Astrocyte of the spinal cord (primary cell): ENCODE measurements around the gene SLC13A2.

Experiments
- DNase-seq: peaks from one replicate; pipeline ENCODE4 v3.0.0; 2011; ENCODE audit warnings: low read depth, low spot score
- H3K4me3 ChIP-seq: 2 replicates; pipeline ENCODE4 v1.5.1; 2011; ENCODE audit warnings: low read depth, mild to moderate bottlenecking, low read length, moderate library complexity
- in situ Hi-C: cut with HindIII; loops from 2 replicates; pipeline ENCODE4 v1.10.0; 2017; ENCODE audit warnings: low sequenced_read_pairs
- TF ChIP-seq, protein P1 (sequence below): IDR thresholded peaks from 2 replicates; pipeline ENCODE4 v1.5.1; 2012; ENCODE audit warnings: low read depth, mild to moderate bottlenecking, low read length, inconsistent platforms

SLC13A2 gene

DNA sequence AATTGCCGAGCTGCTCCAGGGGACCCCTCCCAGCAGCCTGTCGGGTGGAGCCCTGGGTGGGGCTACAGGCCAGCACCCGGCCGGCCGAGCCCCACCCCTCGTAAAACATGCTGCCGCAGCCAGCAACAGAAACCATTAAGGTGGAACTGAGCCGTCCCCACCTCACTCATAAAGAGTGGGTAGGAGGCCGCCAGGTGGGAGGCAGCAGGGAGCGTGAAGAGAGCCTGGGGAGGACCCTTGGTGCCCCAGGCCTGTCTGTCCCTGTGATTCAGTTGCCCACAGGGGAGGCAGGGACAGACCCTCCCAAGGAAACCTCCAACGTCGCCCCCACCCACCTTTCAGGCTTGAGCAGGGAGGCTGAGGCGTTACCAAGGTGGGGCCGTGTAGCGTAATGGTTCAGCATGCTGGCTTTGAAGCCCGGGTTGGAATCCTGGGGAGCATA, 41.1 kb downstream of the SLC13A2 start:
- no peak for DNase-seq
- TF ChIP-seq, protein P1, sequence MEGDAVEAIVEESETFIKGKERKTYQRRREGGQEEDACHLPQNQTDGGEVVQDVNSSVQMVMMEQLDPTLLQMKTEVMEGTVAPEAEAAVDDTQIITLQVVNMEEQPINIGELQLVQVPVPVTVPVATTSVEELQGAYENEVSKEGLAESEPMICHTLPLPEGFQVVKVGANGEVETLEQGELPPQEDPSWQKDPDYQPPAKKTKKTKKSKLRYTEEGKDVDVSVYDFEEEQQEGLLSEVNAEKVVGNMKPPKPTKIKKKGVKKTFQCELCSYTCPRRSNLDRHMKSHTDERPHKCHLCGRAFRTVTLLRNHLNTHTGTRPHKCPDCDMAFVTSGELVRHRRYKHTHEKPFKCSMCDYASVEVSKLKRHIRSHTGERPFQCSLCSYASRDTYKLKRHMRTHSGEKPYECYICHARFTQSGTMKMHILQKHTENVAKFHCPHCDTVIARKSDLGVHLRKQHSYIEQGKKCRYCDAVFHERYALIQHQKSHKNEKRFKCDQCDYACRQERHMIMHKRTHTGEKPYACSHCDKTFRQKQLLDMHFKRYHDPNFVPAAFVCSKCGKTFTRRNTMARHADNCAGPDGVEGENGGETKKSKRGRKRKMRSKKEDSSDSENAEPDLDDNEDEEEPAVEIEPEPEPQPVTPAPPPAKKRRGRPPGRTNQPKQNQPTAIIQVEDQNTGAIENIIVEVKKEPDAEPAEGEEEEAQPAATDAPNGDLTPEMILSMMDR, result no peak
- in situ Hi-C loops, result no loop called here
- H3K4me3 ChIP-seq, result no peak overlapping the region

DNA sequence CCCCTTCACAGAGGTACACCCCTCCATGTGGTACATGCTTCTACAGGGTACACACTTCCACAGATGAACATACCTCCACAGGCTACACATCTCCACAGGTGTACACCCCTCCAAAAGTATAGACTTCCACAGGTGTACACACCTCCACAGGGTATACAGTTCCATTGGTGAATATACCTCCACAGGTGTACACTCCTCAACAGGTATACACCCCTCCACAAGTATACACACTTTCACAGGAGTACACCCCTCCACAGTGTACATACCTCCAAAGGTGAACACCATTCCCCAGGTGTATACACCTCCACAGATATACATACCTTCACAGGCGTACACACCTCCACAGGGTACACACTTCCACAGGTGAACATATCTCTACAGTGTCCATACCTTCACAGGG, 42.1 kb downstream of the SLC13A2 start:
- TF ChIP-seq, protein P1, result no peak
- no peak overlapping the region for H3K4me3 ChIP-seq
- in situ Hi-C loops, result no loop called here
- no peak for DNase-seq

DNA sequence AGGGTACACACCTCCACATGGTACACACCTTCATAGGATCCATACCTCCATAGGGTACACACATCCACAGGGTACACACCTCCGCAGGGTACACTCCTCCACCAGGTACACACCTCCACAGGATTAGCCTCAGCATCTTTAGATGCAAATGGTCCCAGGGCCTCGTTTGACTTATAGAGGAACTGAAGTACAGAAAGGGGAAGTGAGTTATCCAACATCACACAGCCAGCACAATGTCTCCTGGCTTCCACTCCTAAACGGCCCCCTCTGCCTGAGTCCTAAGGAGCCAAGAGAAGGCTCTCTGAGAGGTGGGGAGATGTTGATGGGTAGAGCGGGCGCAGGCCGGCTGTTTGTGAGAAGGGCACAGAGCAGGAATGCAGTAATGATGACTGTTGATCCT, 44.7 kb downstream of the SLC13A2 start:
- in situ Hi-C loops, result no loop called here
- no peak overlapping the region for H3K4me3 ChIP-seq
- DNase-seq, result no peak
- TF ChIP-seq, protein P1, result no peak

DNA sequence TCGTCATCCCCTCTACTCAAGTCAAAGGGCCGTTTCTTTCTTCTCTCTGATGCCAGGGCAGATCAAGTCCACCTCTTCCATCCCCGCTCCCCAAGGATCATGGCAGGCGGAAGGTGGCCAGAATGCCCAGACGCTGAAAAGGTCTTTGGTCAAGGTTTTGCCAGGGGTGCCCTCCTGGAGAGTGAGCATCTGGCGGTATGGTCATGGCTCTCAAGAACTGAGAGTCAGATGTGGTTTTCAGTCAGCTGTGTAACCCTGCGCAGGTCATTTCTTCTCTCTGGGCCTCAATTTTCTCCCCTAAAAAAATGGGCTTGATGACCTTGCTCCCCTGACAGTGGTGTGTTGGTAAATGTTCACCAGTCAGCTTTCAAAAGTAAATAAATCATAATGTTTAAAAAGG, 45.1 kb downstream of the SLC13A2 start:
- no peak overlapping the region for H3K4me3 ChIP-seq
- in situ Hi-C loops, result no loop called here
- TF ChIP-seq, protein P1, result no peak
- DNase-seq, result no peak

DNA sequence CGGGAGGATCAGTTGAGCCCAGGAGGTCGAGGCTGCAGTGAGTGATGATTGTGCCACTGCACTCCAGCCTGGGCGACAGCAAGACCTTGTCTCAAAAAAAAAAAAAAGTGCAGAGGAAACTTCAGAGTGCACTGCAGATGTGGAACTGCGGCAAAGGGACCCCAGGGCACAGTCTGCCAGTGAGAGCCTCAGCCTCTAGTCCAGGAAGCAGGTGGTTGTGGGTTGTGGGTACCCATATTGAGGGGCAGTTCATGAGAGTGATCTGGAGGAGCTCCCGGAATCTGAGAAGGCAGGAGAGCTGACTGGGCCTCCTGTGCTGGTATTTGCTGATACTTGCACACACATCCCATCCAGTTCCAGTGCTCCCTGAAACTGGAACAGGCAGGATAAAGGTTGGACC, 45.8 kb downstream of the SLC13A2 start:
- in situ Hi-C loops, result no loop called here
- no peak overlapping the region for H3K4me3 ChIP-seq

DNA sequence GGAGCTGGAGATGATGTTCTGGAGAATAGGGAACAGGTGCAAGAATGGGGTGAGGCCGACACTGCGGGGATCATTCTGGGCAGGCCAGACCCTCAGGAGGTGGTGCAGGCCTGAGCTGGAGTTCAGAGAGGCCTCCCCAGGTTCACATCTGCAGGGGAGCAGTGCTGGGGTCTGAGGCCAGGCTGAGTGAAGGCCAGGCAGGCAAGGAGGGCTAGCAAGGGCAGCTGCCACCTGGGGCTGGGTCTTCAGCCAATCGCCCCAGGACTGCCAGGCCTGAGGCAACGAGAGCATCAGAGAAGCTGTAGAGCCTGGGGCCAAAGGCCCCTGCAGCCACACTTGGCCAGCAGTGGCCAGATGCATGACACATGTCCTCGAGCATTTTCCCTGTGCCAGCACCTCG, 47.2 kb downstream of the SLC13A2 start:
- TF ChIP-seq, protein P1, result no peak
- no peak overlapping the region for H3K4me3 ChIP-seq
- in situ Hi-C loops, result no loop called here
- no peak for DNase-seq

More for the DNA sequence above, 45.8 kb downstream of the SLC13A2 start:
- TF ChIP-seq, protein P1, result no peak
- no peak for DNase-seq
